AML-193 (cell line): ENCODE data around the gene FHAD1.
"Not testable (repeated sequence)": the region's sequence is repeated elsewhere in the genome, so short reads cannot be mapped to it uniquely, and the experiment has no call there.

Experiments used
- DNase-seq, 2 experiments: peaks; one replicate each; lab custom pipeline; 2025; lab: John Stamatoyannopoulos, UW

The FHAD1 gene

DNA sequence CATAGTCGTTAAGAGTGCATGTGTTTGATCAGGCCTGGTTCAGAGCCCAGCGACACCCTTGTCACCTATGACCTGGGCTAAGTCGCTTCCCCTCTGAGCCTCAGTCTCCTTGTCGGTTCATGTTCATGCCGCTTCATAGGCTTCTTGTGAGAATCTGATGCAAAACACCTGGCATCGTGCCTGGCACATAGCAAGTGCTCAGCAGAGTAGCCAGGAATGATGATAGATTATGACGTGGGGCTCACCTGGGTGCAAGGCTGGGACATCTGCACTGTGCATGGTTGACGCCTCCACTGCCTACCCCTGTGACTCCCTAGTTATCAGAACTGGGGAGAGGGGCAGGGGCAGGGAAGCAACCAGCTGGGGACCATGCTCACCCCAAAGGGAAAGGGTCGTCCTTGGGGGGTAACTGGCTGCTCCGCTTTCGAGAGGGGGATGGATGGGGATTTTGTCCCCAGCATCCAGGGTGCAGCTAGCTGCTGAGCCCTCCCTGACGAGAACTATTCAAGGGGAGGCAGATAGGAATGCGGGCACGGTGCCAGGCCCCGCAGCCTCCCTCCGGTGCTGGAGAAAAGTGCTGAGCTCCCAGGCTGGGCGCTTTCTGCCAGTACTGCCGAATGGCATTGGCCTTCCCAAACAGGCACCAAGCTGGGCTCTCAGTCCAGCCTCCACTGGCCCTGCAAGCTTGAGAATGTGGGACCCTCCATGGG lies 171.9 kb downstream of the FHAD1 start:
- no peak for DNase-seq

DNA sequence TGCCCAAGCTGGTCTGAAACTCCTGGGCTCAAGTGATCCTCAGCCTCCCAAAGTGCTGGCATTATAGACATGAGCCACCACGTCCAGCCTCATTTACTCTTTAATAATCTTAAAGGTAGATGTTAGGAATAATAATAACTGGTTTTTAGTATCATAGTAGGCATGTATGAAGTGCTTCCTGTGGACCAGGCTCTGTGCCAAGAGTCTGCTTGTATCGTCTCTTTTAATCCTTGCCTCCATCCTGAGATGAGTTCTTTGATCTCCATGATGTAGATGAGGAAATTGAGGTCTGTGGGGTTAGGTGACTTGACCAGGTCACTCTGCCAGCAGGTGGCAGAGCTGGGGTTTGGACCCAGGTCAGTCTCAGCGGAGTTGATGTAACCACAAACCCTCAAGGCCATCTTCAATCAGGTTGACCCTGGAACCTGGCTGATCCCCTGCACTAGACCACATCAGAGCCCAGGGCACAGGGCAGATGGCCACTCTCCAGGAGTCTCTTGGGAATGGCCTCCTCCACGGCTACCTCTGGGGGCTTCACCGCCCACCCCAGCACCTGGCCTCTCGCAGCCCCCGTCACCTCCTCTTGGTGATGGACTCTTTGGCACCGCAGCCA lies 173.9 kb downstream of the FHAD1 start:
- DNase-seq, result no peak

DNA sequence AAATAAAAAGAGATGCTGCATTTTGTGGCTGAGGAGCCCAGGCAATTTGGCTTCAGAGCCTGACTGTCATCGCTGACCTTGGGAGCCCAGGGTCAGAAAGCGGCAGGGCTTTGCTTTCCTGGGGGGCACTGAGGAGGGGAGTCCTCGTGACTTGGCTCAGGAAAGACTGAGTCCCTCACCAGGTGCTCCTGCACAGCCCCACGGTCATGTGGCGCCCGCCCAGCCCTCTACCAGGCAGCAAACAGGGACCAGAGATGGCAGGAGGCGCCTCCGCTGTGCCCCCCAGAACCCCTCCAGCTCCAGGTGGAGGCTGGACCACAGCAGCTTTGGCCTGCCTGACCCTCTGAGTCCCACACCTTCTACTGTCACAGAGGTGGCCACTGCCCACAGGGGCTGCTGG lies 175.8 kb downstream of the FHAD1 start:
- no peak for DNase-seq

DNA sequence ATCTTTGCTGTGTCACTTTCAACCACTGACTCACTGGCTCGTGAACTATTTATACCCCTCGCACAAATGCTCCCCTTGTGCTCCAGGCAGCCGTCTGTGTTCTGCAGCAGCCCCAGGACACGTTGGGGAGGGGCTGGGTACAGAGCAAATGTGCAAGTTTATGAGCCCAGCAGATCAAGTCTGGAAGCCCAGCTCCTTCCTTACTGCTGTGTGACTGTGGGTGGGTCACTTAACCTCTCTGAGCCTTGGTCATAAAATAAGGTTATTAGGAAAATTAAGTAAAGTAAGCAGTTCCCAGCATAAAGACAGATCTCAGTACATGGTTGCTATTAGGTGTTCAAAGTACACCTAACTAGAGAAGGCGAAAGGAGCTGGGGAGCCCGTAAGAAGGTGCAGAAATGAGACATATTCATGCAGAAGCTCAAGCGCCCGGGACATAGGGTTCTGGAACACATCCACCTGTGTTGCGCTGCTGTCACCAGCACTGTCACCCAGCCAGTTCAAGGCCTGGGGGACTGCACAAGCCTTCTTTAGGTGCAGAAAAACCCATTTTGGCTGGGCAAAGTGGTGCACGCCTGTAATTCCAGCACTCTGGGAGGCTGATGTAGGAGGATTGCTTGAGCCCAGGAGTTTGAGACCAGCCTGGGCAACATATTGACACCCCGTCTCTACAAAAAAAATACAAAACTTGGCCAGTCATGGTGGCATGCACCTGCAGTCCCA lies 176.5 kb downstream of the FHAD1 start:
- no peak for DNase-seq

DNA sequence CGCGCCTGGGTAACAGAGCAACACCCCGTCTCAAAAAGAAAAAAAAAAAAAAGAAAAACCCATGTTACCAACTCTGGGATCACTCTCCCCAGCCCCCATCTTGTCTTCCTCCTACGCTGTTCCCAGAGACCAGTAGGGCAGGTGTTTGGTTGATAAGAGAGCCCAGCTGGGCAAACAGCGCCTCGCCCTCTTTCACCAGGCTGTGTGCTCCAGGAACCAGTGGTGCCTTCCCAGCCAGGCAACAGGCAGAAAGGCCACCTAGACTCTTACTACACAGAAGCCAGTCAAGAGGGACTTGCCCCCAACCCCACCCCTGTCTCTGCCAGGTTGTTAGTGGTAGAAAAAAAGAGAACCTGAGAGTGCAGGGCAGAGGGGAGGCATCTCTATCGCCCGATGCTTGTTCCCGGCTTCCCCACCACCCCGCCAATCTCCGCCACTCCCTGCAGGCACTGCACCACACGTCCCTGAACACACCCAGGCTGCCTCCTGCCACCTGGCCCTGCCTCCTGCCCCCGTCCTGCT lies 177.2 kb downstream of the FHAD1 start:
- no peak for DNase-seq

DNA sequence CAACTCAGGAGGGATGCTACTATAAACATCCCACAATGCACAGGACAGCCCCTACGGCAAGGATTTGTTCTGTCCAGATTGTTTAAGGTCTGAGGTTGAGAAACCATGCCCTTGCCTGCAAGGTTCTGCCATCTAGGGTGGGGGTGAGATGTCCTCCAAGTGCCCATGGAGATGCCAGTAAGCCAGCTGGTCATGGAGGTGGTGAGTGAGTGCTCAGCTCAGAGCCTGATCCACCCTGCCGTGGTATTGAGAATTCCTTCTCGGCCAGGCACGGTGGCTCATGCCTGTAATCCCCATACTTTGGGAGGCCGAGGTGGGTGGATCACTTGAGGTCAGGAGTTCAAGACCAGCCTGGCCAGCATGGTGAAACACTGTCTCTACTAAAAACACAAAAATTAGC lies 178.0 kb downstream of the FHAD1 start:
- no peak for DNase-seq

DNA sequence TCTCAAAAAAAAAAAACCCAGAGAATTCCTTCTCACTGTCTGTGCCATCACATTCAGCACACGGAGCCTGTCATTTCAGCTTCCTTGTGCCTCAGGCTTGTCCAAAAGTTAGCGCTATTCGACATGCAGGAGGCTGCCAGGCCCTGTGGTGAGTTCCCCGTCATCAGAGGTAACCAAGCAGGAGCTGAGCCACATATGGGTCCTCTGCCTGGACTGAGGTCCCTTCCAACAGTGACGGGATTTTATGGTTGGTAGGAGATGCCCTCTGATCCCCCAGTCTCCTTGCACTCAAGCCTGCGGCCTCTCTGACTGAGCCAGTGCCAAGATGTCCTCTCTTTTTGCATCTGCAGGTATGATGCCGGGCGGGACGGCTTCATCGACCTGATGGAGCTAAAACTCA lies 178.5 kb downstream of the FHAD1 start:
- DNase-seq, result no peak

DNA sequence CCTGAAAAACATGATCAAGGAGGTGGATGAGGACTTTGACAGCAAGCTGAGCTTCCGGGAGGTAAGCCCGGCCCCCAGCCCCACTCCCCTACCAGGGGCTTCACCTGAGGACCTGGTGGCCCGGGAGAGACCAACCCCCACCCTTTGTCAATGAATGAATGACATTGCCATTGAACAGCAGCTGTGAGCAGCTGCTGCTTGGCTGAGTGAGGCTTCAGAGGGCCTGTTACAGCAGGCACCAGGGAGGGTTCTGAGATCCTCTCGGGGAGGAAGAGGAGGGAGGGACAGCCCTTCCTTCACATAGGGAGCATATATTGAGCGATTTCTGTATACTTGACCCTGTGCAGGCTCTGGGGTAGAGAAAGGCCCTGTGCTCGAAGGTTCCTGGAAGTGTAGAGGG lies 178.9 kb downstream of the FHAD1 start:
- DNase-seq, result no peak

DNA sequence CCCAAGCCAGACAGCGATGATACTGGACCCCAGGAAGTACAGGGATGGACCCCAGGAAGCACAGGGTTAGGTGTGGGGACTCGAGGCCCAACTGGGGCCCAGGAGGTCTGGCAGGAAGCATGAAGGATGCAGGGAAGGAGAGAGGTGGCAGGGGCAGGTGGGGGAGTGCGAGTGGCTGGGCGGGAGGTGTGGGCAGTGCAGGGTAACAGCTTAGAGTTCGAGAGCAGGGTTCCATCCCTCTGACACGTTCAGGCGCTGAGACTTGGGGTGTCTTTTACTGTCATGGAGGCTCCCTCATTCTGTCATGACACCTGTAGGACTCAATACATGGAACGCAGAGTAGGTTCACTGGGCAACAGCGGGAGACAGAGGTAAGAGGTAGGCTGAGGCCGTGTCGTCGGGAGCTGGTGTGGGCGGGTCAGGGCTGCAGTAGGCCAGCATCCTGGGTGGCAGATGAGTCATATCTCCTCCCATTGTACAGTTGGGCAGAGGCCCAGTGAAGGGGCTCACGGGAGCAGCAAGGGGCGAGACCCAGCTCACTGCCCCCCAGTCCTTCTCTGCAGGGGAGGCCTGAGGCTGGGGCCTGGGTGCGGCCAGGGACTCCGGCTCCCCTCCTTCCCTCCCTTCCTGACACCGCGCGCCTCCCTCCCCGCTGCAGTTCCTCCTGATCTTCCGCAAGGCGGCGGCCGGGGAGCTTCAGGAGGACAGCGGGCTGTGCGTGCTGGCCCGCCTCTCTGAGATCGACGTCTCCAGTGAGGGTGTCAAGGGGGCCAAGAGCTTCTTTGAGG lies 179.7 kb downstream of the FHAD1 start:
- no peak for DNase-seq

DNA sequence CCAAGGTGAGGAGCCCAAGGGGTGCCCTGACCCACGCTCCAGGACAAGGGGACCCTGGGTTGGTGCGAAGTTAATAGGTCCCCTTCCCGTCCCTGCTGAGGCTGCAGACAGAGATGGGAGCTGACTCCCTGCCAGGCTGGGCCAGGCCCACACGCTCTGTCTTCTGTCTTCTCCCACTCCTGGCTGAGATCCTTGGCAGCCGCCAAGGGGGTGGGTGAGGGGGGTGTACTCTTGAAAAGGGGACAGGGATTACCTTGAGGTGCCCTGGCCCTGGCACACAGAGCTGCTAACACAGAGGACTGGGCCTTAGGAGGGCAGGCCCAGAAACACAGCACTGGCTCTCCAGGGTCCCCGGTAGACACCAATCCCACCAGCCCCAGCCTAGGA lies 180.2 kb downstream of the FHAD1 start:
- DNase-seq, result no peak

DNA sequence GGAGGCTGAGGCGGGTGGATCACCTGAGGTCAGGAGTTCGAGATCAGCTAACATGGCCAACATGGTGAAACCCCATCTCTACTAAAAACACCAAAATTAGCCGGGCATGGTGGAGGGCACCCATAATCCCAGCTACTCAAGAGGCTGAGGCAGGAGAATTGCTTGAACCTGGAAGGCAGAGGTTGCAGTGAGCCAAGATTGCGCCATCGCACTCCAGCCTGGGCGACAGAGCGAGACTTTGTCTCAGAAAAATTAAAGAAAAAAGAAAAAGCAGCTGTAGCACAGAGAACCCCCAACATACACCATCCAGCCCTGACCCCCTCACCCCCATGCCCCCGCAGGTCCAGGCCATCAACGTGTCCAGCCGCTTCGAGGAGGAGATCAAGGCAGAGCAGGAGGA lies 181.2 kb downstream of the FHAD1 start:
- DNase-seq, result not testable (repeated sequence)

DNA sequence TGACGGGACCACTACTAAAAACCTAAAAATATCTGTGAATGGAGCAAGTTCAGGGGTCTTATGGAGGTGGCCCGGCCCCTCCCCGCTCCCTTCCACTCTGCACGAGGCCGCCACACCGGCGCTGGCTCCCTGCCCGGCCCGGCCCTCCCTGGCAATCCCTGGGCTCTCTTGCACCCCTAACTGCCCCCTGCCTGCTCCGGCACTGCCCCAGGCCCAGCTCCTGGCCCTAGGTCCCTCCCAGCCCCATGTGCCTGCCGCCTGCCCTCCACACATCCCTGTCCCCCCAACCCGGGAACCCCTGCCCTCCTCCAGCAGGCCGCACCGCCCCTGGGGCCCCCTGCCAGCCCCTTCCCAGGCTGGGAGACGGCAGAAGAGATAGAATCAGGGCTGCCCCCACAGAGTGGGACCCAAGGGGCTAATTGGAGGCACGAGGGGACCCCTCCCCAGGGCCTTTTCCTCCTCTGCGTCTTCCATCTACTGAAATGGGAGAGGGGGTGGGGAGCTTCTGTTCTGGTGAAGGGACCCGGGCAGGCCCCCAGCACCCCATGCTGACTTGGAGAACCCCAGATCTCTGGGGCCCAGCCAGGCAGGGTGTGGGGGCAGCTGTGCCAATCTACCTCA lies 181.9 kb downstream of the FHAD1 start:
- DNase-seq, result no peak

DNA sequence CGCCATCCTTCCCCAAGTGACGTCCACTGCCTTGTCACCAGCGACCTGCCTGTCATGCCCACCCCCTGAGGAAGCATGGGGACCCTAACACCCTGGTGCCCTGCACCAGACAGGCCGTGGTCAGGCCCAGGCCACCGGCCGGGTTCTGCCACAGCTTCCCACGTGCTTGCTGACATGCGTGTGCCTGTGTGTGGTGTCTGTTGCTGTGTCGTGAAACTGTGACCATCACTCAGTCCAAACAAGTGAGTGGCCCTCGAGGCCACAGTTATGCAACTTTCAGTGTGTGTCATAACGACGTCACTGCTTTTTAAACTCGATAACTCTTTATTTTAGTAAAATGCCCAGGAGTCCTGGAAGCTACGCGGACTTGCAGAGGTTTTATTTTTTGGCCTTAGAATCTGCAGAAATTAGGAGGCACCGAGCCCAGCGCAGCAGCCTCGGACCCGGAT lies 182.7 kb downstream of the FHAD1 start:
- DNase-seq, result no peak

DNA sequence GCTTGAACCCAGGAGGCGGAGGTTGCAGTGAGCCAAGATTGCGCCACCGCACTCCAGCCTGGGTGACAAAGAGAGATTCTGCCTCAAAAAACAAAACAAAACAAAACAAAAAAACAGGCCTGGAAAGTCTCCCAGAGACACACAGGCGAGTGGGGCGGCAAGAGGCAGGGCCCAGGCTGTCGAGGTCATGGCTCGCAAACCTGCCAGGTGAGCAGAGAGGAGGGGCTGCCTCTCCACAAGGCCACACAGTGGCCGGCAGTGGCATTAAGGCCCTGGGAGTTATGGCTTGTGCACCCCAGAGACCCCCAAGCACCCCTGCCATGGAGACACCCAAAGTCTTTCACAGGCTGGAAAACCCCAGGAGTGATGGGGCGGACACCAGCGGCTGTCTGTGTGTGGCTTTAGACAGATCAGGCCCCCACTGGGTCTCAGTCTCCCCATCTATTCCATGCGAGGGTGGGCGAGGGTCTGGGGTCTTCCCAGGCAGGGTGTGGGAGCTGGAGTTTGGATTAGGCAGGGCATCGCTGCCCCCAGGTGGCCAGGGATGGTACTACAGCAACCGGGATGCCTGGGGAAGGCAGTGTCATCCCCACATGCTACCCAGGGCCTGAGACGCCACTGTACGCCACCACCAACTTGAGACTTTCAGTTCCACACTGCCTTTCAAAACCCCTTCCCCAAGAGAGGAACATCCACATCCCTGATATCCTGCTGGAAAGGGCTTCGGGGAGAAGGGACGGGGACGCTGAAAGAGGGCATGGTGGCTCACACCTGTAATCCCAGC lies 184.0 kb downstream of the FHAD1 start:
- DNase-seq, result peak; percentile 16 to 27

DNA sequence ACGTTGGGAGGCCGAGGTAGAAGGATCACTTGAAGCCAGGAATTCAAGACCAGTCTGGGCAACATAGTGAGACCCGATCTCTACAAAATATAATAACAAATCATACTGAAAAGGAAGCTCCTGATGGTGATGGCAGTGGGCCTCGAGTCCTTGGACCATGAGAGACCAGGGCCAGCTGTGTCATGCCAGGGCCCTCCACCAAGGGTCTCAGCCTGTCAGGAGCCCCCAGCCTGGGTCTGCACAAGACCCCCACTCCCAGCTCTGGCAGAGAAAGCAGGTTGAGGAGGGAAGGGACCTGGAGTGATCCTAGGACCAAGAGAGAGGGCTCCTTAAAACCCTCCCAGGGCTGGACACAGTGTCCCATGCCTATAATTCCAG lies 184.5 kb downstream of the FHAD1 start:
- DNase-seq, result no peak

DNA sequence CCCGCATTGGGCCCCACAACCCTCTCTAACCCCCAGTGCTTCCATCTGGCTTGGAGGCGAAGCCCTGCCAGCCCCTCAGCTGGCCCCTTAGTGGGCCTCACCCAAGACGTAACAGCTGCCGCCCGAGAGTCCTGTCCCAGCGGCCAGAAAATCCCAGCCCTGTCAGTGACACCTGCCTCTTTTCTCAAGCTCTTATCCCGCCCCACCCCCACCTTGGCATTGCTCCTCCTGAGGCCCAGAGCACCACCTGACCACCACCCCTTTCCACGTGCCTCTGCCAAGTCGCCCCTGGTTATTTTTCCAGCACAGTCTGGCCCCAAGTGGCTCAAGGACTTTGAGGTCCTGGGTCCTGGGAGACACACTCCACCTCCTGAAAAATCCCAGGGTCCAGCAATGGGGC lies 185.3 kb downstream of the FHAD1 start:
- no peak for DNase-seq

DNA sequence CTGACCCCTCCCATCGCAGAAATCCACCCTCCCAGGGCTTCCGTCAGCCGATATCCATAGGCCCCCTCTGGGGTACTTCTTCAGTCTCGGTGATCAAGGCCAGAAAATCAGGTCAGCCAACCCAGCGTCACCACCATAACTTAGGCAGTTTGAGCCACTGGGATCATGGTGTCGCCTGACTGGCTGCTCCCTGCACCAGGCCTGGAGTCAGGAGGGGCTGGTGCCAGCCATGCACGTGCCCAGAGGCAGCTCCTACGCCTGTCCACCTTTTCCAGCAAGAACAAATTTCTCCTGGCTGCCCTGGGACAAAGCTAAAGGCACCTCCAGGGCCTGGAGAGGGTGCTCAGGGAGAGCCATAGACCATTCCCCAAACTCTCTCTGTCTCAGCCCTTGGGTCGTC lies 186.4 kb downstream of the FHAD1 start:
- DNase-seq, result no peak

DNA sequence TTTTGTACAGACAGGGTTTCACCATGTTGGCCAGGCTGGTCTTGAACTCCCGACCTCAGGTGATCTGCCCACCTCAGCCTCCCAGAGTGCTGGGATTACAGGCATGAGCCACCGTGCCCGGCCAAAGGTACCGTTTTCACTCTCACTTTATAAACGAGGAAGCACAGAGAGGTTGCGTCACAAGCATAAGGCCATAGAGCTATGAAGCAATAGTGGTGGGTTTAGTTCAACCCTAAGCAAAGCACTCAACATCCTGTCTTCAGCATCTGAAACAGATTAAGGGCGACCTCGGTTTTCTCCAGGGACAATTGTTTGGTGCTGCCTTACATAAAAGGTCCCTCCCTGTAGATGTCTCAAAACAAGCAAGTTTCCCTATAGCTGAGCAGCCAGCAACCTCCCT lies 187.7 kb downstream of the FHAD1 start:
- DNase-seq, result peak; percentile 86 to 90

DNA sequence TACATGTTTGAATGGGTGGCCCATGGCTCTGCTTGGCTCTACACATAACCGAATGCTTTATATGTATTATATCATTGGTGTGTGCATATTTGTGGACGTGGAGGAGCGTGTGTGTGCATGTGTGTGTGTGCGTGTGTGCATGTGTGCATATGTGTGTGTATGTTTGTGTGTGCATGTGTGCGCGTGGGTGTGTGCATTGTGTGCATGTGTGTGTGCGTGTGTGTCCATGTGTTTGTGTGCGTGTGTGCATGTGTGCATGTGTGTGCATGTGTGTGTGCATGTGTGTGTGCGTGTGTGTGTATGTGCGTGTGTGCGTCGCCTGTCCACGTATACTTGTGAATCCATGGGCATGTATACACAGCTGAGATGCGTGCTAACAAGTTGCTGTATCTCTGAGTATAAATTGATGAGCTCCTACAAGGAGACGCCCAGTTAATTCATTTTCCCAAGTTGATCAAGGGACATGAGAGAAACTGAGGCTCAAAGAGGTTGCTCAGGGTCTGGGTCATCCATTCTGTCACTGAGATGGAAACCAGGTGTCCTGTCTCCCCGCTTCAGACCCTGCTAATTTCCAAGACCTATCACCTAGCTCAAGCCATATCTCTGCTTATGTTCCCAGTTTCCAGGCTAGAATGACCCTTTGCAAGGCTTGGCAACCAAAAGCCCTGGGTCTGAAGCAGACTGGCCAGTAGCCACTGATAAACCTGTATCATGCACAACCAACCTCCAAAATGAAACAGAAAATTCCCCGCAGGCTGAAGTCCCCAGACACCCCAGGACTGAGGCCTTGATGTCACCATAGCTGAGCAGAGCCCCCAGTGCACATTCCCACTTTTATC lies 188.4 kb downstream of the FHAD1 start:
- DNase-seq, result no peak

DNA sequence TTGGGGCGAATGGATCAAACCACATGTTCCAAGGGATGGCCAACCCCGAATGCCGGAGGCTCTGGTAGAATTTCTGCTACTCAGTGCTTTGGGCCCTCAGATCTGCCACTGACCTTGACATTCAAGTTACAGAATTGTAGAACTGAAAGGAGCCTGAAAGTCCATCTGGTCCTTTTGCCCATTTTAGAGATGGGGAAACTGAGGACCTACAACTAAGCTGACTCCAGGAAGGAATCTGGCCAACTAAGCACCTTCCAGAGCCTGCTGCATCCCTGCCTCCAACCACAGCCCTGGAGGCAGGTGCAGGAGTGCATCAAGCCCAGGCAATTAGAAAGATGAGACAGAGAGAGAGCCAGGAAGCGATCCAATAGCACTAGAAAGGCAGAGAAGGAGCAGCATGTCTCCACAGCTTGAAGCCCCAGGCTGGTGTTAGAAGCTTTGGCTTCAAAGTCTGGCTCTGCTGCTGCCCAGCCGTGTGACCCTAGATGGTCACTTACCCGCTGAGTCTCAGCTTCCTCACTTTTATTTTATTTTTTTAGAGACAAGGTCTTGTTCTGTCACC lies 189.9 kb downstream of the FHAD1 start:
- DNase-seq, result no peak
